C4-2B (cell line): ENCODE data around the gene CTNNA2.

Experiments
- H3K27ac ChIP-seq: fragments of 450-650 bp; 2 replicates; pipeline ENCODE4 v1.5.1; 2017
- CTCF ChIP-seq: fragments of 450-650 bp; conservative IDR thresholded peaks from 2 replicates; pipeline ENCODE4 v1.5.1; 2017; ENCODE audit warnings: mild to moderate bottlenecking
- ZFX ChIP-seq: fragments of 450-650 bp; IDR thresholded peaks from 2 replicates; pipeline ENCODE4 v1.6.1; 2017

The CTNNA2 gene

GRCh38 chr2:79846878-79847277 is 334.0 kb downstream of the CTNNA2 start:
- no peak overlapping the region for H3K27ac ChIP-seq
- no peak for TF ChIP-seq CTCF
- no peak for TF ChIP-seq ZFX

GRCh38 chr2:79849241-79849640 is 336.4 kb downstream of the CTNNA2 start:
- H3K27ac ChIP-seq, result no peak overlapping the region
- no peak for TF ChIP-seq CTCF
- no peak for TF ChIP-seq ZFX

GRCh38 chr2:79849949-79850348 is 337.1 kb downstream of the CTNNA2 start:
- no peak for TF ChIP-seq CTCF
- no peak for TF ChIP-seq ZFX
- H3K27ac ChIP-seq, result no peak overlapping the region

- TF ChIP-seq ZFX (no peak), CTCF (no peak)
Measured at GRCh38 chr2:79850912-79851311, 338.1 kb downstream of the CTNNA2 start.

GRCh38 chr2:79855264-79856006 is 342.6 kb downstream of the CTNNA2 start:
- H3K27ac ChIP-seq, result no peak overlapping the region
- TF ChIP-seq ZFX (no peak), CTCF (peak; percentile 69)

More at GRCh38 chr2:79850912-79851311, 338.1 kb downstream of the CTNNA2 start:
- H3K27ac ChIP-seq, result no peak overlapping the region

- H3K27ac ChIP-seq, result no peak overlapping the region
- TF ChIP-seq ZFX, result no peak
- no peak for TF ChIP-seq CTCF
Measured at GRCh38 chr2:79857888-79858287, 345.0 kb downstream of the CTNNA2 start.

GRCh38 chr2:79860228-79861058 is 347.6 kb downstream of the CTNNA2 start:
- no peak for TF ChIP-seq ZFX
- peak; percentile 83 for TF ChIP-seq CTCF
- no peak overlapping the region for H3K27ac ChIP-seq
